Nucleus accumbens (tissue), 56 donors: Measurements from ENCODE around the gene CCDC27.
A peak's percentile ranks its signal among the peaks of the same experiment; 100 is the strongest.

ENCODE experiments used
- DNase-seq, 56 donors: peaks; one replicate each; lab custom pipeline; 2025; lab: John Stamatoyannopoulos, UW

Gene CCDC27

DNA sequence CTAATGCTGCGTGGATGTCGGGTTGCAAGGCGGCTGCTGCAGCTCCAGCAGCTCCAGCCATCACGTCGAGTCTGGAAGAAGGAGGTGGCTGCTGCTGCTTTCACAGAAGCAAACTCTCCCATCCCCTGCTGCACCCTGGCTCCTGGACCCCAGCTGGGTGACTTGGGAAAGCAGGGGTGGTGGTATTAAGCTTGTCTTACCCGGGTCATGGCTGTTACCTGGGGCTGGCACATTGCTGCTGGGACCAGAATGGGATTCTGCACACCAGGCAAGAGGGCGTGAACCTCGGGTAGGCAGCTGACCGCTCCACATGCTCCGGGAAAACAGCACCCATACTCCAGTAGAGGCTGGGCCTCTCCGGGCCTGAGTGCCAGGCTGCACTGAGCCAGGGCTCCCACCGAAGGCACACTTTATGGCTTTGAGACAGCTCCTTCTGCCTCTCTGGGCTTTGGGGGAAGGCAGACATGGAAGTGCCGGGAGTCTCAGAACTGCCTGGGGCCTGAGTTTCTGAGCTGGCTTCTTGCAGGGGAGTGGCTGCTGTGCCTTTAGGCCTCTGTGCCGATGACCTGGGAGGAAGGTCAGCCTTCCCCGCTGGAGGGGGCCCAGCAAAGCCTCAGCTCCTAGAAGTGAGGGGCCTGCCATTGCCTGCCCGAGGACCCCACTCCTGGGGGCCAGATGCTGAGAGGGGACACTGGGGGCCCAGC is 21.5 kb downstream of the CCDC27 start:
- DNase-seq = no peak

DNA sequence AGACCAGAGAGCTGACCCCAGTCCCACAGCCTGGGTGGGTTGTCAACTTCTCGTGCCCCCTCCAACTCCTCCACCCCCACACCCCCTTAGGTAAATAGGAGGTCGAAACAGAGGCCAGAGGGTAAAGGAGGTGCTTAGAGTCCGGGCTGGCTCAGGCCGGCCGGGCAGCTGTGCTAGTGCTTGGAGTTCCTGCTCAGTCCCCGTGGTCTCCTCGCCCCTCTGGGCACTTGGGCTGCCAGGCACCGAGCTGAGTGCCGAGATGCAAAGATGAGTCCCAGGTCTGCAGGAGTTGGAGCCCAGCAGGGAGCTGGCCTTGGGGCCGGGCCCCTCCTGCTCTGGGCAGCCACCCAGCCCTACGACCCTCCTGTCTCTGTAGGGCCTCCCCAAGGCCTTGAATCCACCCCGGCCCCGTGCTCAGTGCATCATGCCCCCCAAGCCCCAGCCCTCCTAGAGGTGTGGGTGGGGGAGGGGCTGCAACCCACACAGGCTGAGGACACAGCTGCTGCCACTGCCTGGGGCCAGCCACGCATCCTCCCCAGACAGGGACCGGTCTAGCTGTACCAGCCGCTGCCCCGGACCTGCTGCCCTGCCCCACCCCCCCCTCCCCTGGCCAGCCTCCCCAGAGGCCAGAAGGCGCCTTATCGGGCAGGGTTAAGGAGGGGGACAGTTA is 22.2 kb downstream of the CCDC27 start:
- peak in 10 of 56 donors; percentile 8 to 63 (median 21) for DNase-seq

DNA sequence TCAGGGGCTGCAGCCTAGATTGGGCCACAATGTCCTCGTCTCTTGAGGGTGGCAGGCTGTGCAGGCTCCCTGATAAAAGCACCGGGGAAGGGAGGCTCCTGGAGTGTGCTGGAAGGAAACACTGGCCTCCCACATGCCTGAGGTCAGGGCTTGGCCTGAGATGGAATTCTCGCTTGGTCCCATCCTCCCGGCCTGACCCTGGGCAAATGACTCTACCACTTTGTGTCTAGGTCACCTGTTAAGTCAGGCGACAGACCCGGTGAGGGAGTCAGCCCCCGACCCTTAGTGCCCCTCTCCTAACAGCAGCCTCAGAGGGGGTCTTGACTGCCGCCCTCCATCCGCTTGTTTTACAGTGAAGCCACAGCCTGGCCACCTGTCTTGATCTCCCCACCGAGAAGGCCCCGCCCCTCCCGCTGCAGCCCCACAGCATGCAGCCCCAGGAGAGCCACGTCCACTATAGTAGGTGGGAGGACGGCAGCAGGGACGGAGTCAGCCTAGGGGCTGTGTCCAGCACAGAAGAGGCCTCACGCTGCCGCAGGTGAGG is 22.8 kb downstream of the CCDC27 start:
- DNase-seq = no peak

DNA sequence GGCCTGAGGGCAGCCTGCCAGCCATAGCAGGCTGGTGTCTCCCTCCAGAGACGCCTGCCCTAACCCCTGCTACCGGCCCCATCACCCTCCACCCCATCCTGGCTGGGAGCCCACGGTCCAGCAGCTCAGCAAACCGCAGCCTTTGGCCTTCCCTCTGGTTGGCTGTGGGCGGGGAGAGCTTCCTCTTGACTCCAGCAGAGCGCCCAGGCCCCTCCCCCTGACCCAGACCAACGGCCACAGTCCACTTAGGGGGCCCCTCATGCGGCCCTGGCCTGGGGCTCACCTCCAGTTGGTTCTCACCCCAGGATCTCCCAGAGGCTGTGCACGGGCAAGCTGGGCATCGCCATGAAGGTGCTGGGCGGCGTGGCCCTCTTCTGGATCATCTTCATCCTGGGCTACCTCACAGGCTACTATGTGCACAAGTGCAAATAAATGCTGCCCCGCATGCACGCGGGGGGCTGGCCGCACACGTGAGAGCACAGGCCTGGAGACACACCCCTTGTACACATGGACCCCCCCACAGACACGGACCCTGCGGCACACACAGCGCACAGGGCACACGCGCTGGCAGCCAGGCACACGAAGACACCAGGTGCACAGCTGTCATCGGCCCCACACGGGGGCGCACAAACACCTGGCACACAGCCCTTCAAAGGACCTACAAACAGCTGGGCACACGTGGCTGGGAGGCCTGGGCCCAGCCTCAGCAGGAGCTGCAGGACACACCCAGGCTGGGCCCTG is 23.4 kb downstream of the CCDC27 start:
- peak in 11 of 56 donors; percentile 4 to 63 (median 15) for DNase-seq

DNA sequence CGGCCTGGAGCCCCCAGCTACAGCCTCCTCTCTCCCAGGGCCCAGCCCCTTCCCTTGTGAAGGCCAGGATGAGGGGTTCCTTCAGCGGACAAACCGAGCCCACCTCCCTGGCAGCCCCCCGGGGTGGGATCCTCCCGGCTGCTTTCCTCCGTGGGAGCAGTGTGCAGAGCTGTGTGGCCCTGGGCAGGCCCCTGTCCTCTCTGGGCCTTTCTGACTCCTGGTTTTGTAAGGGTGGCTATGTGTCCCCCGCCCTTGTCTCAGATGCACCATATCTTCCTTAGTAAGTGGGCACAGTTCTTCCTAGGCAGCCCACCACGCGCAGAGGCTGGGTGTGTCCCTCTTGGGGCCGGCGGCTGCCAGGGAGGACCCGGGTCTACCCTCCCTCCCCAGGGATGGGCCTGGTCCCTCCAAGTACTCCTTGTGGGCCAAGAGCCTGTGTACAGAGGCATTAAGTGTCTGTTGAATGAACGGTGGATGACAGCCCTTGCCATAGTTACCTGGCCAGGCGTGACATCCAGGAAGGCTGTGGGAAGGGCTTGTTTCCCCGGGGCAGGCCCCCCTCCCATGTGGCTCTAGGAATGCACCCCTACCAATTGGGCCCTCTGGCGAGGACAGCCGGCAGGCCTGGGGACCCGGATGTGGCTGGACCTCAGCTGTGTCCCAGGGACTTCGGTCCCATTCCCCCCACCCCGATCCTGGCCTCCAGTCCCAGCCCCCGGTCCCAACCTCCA is 24.1 kb downstream of the CCDC27 start:
- no peak for DNase-seq

DNA sequence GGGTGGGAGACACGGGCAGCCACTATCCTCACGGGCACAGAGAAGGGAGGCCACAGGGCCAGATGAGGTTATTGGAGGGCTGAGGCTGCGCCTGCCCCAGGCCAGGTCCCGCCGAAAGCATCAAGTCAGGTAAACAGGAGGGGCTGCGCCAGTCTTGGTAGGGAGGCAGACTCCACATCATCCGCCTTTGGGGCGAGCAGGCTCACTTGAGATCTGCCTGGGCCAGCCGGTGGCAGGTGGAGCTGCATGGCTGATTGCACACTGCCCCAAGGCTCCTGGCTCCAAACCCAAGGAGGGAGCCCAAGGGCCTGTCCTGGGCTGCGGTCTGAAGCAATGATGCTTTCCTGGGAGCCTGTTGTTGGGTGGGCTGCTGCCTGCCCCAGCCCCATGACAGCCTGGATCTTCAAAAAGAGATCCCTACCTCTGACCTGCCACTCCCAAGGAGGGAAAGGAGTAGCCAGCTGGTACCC is 24.9 kb downstream of the CCDC27 start:
- no peak for DNase-seq

DNA sequence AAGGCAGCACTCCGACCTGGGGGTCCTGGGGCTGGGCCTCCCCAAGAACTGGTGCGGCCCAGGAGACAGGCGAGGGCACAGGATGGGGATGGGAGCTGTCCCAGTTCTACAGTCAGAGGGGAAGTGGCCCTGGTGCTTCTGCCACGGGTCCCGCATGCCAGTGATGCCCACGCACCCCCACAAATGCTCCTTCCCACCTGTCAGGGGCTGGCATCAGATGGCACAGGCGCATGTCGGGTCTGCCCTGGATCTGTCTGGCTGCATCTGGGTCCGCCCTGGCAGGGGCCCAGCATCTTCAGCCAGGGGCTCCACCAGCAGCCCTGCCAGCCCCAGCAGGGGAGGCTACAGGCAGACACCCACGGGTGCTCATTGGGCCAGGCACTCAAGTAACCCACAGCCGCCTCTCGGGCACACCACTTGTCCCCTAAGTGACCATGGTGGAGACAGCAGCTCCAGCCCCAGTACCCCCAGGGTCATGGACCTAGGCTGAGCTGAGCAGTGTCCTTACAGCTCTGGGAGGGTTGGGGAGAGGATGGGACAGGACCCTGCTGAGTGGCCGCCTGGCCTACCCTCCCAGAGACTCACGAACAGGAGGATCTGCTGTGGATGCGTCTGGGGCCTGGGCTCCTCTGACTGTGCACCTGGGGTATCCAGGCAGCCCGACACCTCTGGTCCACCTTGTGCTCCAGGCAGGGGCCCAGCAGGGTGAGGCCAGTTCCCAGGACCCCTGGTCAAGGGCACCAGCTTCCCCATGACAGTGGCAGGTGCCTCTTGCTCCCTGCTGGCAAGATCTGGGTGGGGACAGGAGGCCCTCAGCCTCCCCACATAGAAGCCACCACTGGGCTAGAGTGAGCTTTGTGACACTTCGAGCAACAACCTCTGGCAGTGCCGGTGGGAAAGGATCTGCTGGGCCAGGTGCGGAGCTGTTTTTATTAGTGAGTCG is 25.7 kb downstream of the CCDC27 start:
- no peak for DNase-seq

DNA sequence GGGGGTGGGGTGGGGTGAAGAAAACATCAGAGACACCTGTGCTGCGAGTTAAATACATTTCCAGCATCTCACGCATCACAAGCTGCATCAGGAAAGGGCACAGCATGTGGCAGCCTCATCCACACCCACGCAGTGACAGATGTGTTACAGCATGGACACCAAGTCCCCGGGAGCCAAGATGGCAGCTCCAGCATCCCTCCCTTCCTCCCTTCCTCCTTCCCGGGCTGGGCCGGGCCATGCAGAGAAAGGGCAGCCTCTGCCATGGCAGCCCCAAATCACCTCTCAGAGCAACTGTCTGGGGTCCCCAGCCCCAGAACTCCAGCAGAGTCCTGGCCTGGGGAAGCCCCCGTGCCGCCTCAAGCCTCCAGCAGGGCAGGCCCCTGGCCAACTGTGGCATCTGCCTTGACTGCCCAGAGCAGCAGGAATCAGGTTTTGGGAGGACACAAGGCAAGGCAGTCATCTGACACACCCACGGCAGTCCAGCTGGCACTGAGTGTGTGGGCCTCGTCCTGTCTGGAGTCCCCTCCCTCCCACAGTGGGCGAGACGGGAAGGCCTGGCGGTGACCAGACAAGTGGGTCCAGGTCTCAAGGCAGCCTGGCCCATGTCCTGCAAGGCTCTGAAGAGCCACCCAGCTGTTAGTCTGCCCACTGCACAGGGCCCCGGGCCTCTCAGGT is 26.5 kb downstream of the CCDC27 start:
- DNase-seq = no peak

DNA sequence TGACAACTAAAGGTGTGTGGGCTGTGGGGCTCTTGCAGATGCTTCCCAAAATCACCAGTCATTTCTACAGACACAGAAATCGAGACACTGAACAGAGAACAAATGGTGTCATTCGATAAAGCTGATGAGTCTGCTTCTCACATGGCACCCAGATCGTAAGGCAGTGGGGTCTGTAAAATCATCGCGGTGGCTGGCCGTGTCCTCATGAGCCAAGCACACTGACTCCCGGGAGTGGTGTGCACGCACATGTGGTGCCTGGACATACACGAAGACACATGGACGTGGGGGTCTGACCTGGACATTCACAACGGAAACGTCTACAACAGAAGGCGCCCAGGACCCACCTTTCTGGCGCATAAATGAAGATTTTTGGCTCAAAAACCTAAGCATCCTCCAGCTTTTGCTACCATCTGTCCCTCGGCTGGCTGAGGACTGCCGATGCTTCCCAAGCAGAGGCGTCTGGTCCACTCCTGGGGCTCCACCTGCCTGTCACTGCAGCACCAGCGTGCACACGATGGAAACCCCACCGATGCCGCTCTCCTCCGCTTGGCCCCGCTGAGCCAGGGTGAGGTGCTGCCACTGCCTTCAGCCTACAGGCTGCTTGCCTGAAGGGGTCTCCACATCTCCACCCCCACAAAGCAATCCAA is 27.1 kb downstream of the CCDC27 start:
- DNase-seq = no peak

DNA sequence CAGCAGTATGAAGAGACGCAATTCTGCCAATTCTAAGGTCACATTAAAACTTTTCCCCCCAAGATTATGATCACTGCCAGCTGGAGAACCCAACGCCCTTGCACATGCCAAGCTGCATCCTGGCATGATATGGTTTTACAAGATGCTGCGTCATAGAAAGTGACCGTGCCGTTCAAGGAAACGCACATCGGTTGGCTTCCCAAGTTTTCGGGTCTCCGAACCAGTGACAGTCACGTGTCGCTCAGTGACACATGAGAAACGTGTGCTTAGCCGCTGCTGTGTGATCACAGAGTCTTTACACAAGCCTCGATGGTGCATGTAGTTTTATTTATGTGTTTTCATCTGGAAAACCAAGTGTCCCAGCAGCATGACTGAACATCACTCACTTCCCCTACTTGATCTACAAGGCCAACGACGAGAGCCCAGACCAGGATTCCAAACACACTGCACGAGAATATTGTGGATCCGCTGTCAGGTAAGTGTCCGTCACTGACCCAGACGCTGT is 27.7 kb downstream of the CCDC27 start:
- no peak for DNase-seq

DNA sequence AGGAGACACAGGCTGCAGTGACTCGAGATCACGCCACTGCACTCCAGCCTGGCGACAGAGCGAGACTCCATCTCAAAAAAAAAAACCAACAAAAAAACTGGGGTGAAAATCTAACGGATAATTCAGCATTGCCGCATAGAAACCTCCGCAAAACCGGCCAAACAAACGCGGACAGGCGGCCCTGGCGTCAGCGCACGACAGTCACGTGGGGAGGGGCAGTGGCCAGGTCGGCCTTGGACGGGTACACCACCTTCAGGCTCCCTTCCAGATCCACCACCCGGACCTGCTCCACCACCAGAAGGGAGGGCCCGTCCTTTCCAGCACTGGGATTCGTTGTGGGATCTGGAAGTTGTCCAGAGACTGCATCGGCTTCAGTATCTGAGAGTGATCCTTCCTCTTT is 28.7 kb downstream of the CCDC27 start:
- no peak for DNase-seq

DNA sequence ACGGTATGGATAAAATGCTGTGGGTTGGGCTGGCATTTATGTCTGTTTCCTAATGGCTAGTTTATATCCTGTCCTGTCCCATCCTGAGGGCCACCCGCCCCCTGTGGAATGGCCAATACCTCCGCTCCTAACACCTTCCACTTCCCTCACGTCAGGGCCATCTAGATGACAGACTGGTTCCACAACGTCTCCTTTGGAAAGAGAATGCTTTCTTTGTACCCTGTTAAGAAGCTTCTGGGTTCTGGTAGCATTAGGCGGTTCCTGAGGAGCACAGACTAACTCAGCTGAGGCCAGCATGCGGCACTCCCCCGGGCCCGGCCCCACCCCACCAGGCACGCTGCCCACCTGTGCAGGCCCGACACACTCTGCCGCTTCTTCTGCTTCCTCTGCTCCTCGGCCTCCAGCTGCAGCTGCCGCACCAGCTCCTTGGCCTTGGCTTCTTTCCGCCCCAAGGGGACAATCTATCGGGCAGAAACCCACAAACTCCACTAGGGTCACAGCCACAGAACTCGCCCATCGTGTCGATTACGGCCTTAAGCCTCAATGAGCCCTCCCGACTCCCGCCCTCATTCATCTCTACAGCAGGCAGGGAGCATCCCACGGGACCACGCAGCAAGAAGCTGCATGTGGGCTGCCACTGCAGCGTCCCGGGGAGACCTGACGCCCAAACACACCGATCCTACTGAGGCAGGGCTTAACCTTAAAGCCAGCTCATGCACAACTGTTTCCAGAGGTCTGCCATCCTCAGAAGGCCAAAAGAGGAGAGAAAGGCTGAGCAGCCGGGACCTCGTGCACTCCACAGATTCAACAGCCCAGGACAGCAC is 31.6 kb downstream of the CCDC27 start:
- DNase-seq = peak in 1 of 56 donors; percentile 13

DNA sequence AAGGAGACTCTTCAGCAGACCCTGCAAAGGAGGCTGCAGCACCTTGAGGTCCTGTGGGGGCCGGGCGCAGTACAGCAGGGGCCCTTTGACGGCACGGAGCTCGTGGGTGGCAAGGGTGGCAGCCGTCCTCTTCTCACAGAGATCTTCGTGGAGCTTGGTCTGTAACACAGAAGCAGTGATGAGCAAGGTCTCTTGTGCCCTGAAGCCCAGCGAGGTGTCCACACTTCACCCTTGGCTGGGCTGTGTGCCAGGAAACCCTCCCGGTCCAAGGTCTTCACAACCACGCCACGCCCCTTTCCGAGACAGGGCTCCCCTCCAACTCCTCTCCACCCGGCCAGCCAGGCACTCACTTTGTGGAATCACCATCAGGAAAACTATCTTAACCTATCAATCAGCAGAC is 32.8 kb downstream of the CCDC27 start:
- DNase-seq = no peak

DNA sequence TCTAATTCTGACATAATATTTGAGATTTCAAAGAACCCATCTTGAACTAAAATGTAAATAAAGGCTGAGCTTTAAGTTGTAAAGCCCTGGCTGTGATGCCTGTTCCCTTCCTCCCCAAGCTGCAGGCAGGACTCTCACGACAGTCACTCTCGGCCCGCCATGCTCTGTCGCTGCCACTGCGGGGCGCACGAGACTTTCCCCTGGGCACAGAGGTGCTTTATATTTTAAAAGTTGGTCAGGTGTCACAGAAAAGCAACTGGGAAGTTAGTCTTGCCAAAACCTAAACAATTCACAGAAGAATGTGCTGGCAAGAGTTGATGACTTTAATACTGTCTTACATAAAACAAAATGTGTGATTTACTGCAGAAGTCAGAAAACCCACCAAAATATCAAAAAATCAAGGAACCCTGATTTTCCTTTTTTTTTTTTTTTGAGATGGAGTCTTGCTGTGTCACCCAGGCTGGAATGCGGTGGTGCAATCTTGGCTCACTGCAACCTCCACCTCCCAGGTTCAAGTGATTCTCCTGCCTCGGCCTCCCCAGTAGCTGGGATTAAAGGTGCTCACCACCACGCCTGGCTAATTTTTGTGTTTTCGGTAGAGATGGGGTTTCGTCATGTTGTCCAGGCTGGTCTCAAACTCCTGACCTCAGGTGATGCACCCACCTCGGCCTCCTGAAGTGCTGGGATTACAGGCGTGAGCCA is 33.4 kb downstream of the CCDC27 start:
- DNase-seq = no peak

DNA sequence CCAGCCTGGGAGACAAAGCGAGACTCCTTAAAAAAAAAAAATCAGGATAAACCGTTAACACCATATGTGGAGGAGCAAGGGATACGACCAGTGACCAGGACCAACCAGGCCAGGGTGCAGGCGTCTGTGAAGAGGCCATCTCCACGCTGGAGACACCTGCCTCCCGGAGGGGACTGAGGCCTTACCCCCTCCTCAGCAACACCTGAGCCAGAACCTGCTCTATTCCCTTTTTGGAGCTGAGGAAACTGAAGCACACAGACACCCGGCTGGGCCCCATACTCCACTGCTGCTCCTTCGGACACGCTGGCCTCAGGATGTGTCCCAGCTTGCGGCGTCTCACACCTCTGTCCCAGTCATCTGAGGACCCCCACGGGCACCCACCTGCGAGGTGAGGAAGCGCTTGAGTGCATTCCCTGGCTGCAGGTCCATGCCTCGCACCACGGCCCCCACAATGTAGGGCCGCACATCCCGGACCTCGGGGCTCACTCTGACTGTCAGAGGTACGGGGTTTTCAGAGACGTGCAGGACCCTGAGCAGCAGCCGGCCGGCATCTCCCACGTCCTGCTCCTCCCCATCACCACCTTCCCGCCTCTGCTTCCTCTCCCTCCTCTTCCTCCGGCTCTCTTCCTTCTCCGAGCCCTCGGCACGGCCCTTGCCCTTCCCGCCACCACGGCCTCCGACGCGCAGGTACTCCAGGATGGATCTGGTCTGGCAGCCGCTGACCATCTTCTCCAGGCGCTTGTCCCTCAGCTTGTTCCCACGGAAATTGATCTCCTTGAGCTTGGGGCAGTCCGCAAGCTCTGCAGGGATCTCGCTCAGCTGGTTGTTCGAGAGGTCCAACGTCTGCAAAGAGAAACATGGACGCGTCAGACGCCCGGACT is 34.5 kb downstream of the CCDC27 start:
- no peak for DNase-seq

DNA sequence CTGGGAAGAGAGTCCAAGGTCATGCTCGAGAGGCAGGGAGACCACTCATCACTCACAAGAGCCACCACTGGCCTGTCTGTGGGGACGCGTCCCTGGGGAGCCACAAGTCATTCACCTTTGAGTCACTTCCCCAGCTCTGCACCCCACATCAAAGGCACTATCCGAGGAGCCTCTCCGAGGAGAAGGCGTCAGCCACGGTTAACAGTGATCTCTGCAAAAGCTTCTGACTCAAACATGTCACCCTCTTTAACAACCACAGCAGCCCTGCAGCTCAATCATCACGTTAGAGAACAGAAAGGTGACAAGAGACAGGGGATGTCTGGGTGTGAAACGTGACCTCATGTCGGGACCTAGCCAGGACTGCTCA is 35.1 kb downstream of the CCDC27 start:
- DNase-seq = peak in 1 of 56 donors; percentile 23
